ENCODE measurements around the gene ECE1.

- TF ChIP-seq CTCF (conservative IDR thresholded peaks at IDR 0.05 in 1 of 2, IDR thresholded peaks at IDR 0.05 in 1 of 2; ENCODE audit: low read depth in 1 of 2, low read length in 2 of 2) (no peak), EZH2 (IDR thresholded peaks at IDR 0.05; ENCODE audit: low read length, missing control alignments) (no peak)
Measured at GRCh38 chr1:21295545-21295944, 5.3 kb upstream of the ECE1 start.
